NB4 (cell line): ENCODE results near the gene CIITA.
A peak's percentile ranks its signal among the peaks of the same experiment; 100 is the strongest.

Source experiments
- DNase-seq: peaks from one replicate; pipeline ENCODE4 v3.0.0; 2010; ENCODE audit warnings: low read depth
- H3K4me3 ChIP-seq: one replicate; pipeline ENCODE4 v1.5.1; 2011; ENCODE audit warnings: mild to moderate bottlenecking, low read depth, low read length, moderate library complexity
- MAX ChIP-seq: IDR thresholded peaks from 2 replicates; pipeline ENCODE4 v1.6.1; 2011; ENCODE audit warnings: low read depth, low read length
- MYC ChIP-seq: IDR thresholded peaks from 2 replicates; pipeline ENCODE4 v1.6.1; 2011; ENCODE audit warnings: low read depth, low read length
- POLR2A ChIP-seq: IDR thresholded peaks from 2 replicates; pipeline ENCODE4 v1.6.1; 2011; ENCODE audit warnings: mild to moderate bottlenecking; ENCODE audit not compliant: insufficient read length; ENCODE audit errors: extremely low read depth
- TF ChIP-seq, protein P1 (sequence below): IDR thresholded peaks from one replicate; pipeline ENCODE4 v1.5.1; 2012; ENCODE audit warnings: low read depth, low read length

CIITA gene

DNA sequence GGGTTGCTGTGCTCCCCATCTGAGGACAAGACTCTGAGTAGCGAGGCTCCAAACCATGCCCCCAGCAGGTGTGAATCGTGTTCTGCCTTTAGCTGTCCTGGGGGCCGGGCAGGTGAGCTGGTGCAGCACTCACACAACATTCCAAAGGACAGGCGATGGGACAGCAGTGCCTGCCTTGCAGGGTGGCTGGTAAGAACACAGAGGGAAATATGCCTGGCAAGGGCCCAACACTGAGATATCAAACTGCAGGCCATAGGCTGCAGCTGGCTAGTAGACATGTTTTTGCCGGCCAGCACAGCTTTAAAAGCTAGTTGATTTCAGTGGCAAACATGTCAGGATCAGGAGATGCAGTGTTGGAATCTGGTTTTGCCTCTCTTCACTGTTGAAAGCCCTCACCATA, 91.0 kb downstream of the CIITA start:
- TF ChIP-seq, protein P1, sequence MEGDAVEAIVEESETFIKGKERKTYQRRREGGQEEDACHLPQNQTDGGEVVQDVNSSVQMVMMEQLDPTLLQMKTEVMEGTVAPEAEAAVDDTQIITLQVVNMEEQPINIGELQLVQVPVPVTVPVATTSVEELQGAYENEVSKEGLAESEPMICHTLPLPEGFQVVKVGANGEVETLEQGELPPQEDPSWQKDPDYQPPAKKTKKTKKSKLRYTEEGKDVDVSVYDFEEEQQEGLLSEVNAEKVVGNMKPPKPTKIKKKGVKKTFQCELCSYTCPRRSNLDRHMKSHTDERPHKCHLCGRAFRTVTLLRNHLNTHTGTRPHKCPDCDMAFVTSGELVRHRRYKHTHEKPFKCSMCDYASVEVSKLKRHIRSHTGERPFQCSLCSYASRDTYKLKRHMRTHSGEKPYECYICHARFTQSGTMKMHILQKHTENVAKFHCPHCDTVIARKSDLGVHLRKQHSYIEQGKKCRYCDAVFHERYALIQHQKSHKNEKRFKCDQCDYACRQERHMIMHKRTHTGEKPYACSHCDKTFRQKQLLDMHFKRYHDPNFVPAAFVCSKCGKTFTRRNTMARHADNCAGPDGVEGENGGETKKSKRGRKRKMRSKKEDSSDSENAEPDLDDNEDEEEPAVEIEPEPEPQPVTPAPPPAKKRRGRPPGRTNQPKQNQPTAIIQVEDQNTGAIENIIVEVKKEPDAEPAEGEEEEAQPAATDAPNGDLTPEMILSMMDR, result no peak
- TF ChIP-seq POLR2A (no peak), MYC (no peak), MAX (no peak)
- DNase-seq, result no peak
- H3K4me3 ChIP-seq, result no peak overlapping the region

GRCh38 chr16:10968498-10968897, 91.5 kb downstream of the CIITA start:
- DNase-seq, result no peak
- TF ChIP-seq MAX, result no peak
- no peak for TF ChIP-seq POLR2A
- TF ChIP-seq, protein P1, result no peak
- no peak for TF ChIP-seq MYC

GRCh38 chr16:10969615-10970014, 92.6 kb downstream of the CIITA start:
- TF ChIP-seq, protein P1, result no peak
- TF ChIP-seq POLR2A (no peak), MAX (no peak), MYC (no peak)
- DNase-seq, result peak; percentile 24
- no peak overlapping the region for H3K4me3 ChIP-seq

More at GRCh38 chr16:10968498-10968897, 91.5 kb downstream of the CIITA start:
- H3K4me3 ChIP-seq, result no peak overlapping the region

GRCh38 chr16:10970065-10970464, 93.1 kb downstream of the CIITA start:
- H3K4me3 ChIP-seq, result no peak overlapping the region
- no peak for DNase-seq
- TF ChIP-seq MAX, result no peak
- no peak for TF ChIP-seq MYC
- no peak for TF ChIP-seq POLR2A
- TF ChIP-seq, protein P1, result no peak

GRCh38 chr16:10971560-10971961, 94.6 kb downstream of the CIITA start:
- no peak for TF ChIP-seq POLR2A
- TF ChIP-seq, protein P1, result peak; percentile 26
- TF ChIP-seq MYC, result no peak
- no peak for TF ChIP-seq MAX
- peak; percentile 78 for DNase-seq
- H3K4me3 ChIP-seq, result no peak overlapping the region

GRCh38 chr16:10972108-10972818, 95.3 kb downstream of the CIITA start:
- no peak for DNase-seq
- no peak overlapping the region for H3K4me3 ChIP-seq
- TF ChIP-seq MYC (no peak), MAX (no peak), POLR2A (no peak)
- TF ChIP-seq, protein P1, result no peak
